B cell (primary cell): Measurements from ENCODE around the gene DGKE. TPM values are rescaled to one million over a fixed set of nuclear protein-coding genes. Genes with fewer than 3 reads are reported as not detected.
A peak's percentile ranks its signal among the peaks of the same experiment; 100 is the strongest.

Experiments
- ATAC-seq: fragments of 200-7000 bp; cut with Tn5 transposase; one replicate; pipeline ENCODE4 v1.10.0; 2021; ENCODE audit warnings: low read depth, mild to moderate bottlenecking, moderate number of reproducible peaks, moderate library complexity
- CTCF ChIA-PET: fragments of 350-600 bp; sonication (Branson Sonifier 250); formaldehyde crosslinking; loops from one replicate; lab custom pipeline; 2021; ENCODE audit warnings: antibody characterized with exemption, inconsistent platforms; lab: Charles Lee
- POLR2A ChIA-PET: fragments of 350-600 bp; sonication (Branson Sonifier 250); formaldehyde crosslinking; loops from one replicate; lab custom pipeline; 2021; ENCODE audit warnings: antibody characterized with exemption; lab: Charles Lee
- DNase-seq: peaks from one replicate; pipeline ENCODE4 v3.0.0; 2013
- H2AFZ ChIP-seq: 2 replicates; pipeline ENCODE4 v1.6.1; 2012; ENCODE audit warnings: mild to moderate bottlenecking, low read depth, low read length; ENCODE audit not compliant: insufficient read depth, poor library complexity, severe bottlenecking
- H3K27ac ChIP-seq, 2 donors: 1 replicate in 1 of 2; 2 replicates in 1 of 2; pipeline ENCODE4 v1.5.1; 2012 to 2013; ENCODE audit warnings: low read length in 2 of 2, mild to moderate bottlenecking in 2 of 2, moderate library complexity in 1 of 2
- H3K27me3 ChIP-seq, 4 experiments: fragments of 200-600 bp in 1 of 4; sonication (generic) in 1 of 4; replicated peaks in 1 of 4; 1 replicate in 2 of 4; 2 replicates in 2 of 4; pipeline versions ENCODE4 v1.6.1 to v1.7.0; 2013 to 2016; ENCODE audit warnings: low read length in 3 of 4, mild to moderate bottlenecking in 2 of 4, mixed read lengths in 1 of 4, moderate library complexity in 1 of 4; ENCODE audit not compliant: insufficient read depth in 4 of 4, control insufficient read depth in 3 of 4; ENCODE audit errors: control extremely low read depth in 1 of 4
- H3K36me3 ChIP-seq, 2 experiments: replicated peaks in 1 of 2; 1 replicate in 1 of 2; 2 replicates in 1 of 2; pipeline versions ENCODE4 v1.6.1 to v1.7.1; 2013; ENCODE audit warnings: low read length in 1 of 2; ENCODE audit not compliant: insufficient read depth in 2 of 2, control insufficient read depth in 1 of 2; ENCODE audit errors: control extremely low read depth in 1 of 2, extremely low read depth in 1 of 2
- H3K4me1 ChIP-seq, 2 donors: fragments of 200-600 bp in 1 of 2; sonication (generic) in 1 of 2; 1 replicate in 1 of 2; 2 replicates in 1 of 2; pipeline versions ENCODE4 v1.5.1 to v1.6.1; 2013 to 2017; ENCODE audit warnings: low read length in 2 of 2; ENCODE audit not compliant: control insufficient read depth in 2 of 2, insufficient read depth in 2 of 2
- H3K4me2 ChIP-seq: replicated peaks from 2 replicates; pipeline ENCODE3; 2012; ENCODE audit warnings: mild to moderate bottlenecking, low read depth, low read length; ENCODE audit not compliant: poor library complexity, severe bottlenecking
- H3K4me3 ChIP-seq, 5 experiments: fragments of 200-600 bp in 1 of 5; sonication (generic) in 1 of 5; 1 replicate in 3 of 5; 2 replicates in 2 of 5; pipeline versions ENCODE4 v1.5.1 to v1.7.0; 2011 to 2016; ENCODE audit warnings: low read length in 4 of 5, mild to moderate bottlenecking in 4 of 5, low read depth in 2 of 5, control low read depth in 1 of 5, moderate library complexity in 1 of 5; ENCODE audit not compliant: insufficient read depth in 1 of 5; ENCODE audit errors: control extremely low read depth in 1 of 5, extremely low read depth in 1 of 5
- H3K79me2 ChIP-seq: fragments of 200-600 bp; sonication (generic); one replicate; pipeline ENCODE4 v1.6.0; 2016; ENCODE audit warnings: low read length; ENCODE audit not compliant: control insufficient read depth, insufficient read depth
- H3K9ac ChIP-seq: fragments of 200-600 bp; sonication (generic); 2 replicates; pipeline ENCODE4 v1.6.1; 2017; ENCODE audit warnings: mild to moderate bottlenecking, low read length, moderate library complexity
- H3K9me3 ChIP-seq, 3 donors: one replicate each; pipeline versions ENCODE4 v1.6.1 to v1.7.1; 2013; ENCODE audit warnings: low read length in 2 of 3; ENCODE audit not compliant: control insufficient read depth in 2 of 3, insufficient read depth in 1 of 3; ENCODE audit errors: control extremely low read depth in 1 of 3
- H4K20me1 ChIP-seq: 2 replicates; pipeline ENCODE4 v1.6.0; 2012; ENCODE audit warnings: mild to moderate bottlenecking, low read length; ENCODE audit not compliant: insufficient read depth, control insufficient read depth, poor library complexity, severe bottlenecking
- H3K27ac Mint-ChIP-seq: one replicate; pipeline ENCODE4 v1.8.0; 2021; ENCODE audit warnings: mixed read lengths
- H3K27me3 Mint-ChIP-seq: one replicate; pipeline ENCODE4 v1.8.0; 2021; ENCODE audit warnings: mixed read lengths
- H3K4me1 Mint-ChIP-seq: one replicate; pipeline ENCODE4 v1.8.0; 2021; ENCODE audit warnings: mixed read lengths
- H3K4me3 Mint-ChIP-seq: one replicate; pipeline ENCODE4 v1.8.0; 2021; ENCODE audit warnings: mixed read lengths
- H3K9me3 Mint-ChIP-seq: one replicate; pipeline ENCODE4 v1.8.0; 2022; ENCODE audit warnings: mixed read lengths; ENCODE audit not compliant: insufficient read depth
- CTCF ChIP-seq: fragments of 200-600 bp; IDR thresholded peaks from one replicate; pipeline ENCODE4 v1.8.0; 2022; ENCODE audit warnings: antibody characterized with exemption, mild to moderate bottlenecking
- EZH2 ChIP-seq: IDR thresholded peaks from 2 replicates; pipeline ENCODE4 v1.6.1; 2012; ENCODE audit warnings: borderline replicate concordance, low read depth, mild to moderate bottlenecking, moderate library complexity, low read length; ENCODE audit not compliant: insufficient read depth, poor library complexity, severe bottlenecking
- WGBS: methylation state at CpG from one replicate; pipeline ENCODE4 v1.1.5; 2013; ENCODE audit warnings: missing lambda C conversion rate; ENCODE audit not compliant: insufficient coverage; 5-methylcytosine and 5-hydroxymethylcytosine counted together
- intact Hi-C: fragments of 100-400 bp; cut with micrococcal nuclease; formaldehyde crosslinking; loops from one replicate; pipeline ENCODE4 v1.10.0; 2022
- polyA plus RNA-seq: library from polyadenylated mRNA; depleted of rRNA; stranded (reverse); fragments of >200 nt; gene quantifications from 2 replicates; pipeline ENCODE4 v1.2.3, GENCODE V29; 2012
- total RNA-seq, 2 donors: library from RNA; stranded (reverse); fragments of 120-200 nt in 1 of 2; gene quantifications; 1 replicate in 1 of 2; 2 replicates in 1 of 2; pipeline versions ENCODE4 v1.2.3 to v1.2.4, GENCODE V29; 2013 to 2022

Gene DGKE
- total and polyA plus RNA-seq, 2 donors (not counting 1 experiment from before 2014, with no cell fraction given) = 8.9 to 28.1 TPM

GRCh38 chr17:56834380-56835263 is 671 bp downstream of the DGKE start:
- under 1% methylated on average over 80 of the region's 81 CpGs for WGBS
- Histone ChIP-seq H3K27ac (peak overlapping the region in 1 of 2 donors; percentile 74), H3K79me2 (peaks cover 27% of the 10 kb centered on the region), H3K4me1 (peaks cover 21 to 24% of the 10 kb centered on the region in 2 donors), H4K20me1 (peaks cover 21% of the 10 kb centered on the region), H3K9me3 (no peaks in the 10 kb centered on the region), H3K4me3 (peak overlapping the region; percentile 26 to 86 (median 76)), H3K27me3 (no peaks in the 10 kb centered on the region), H2AFZ (peak overlapping the region; percentile 95), H3K4me2 (peak overlapping the region; percentile 93), H3K36me3 (peaks cover 0 to 4% of the 10 kb centered on the region in 2 experiments), H3K9ac (peak overlapping the region; percentile 85)
- intact Hi-C loops = loop anchor here (1.0 to 10.0 kb wide), 4 partner anchors 80 to 1250 kb away; partner anchors contain the start of genes DYNLL2, MSI2, SRSF1 and TRIM25
- POLR2A ChIA-PET = interaction anchor here (0.6 to 2.4 kb wide), 4 partner anchors 62 to 143 kb away, joined by 3 to 27 read pairs (median 5); partner anchors contain the start of genes SCPEP1 and TRIM25
- peak overlapping the region; percentile 93 for H3K27ac Mint-ChIP-seq
- ATAC-seq (peak; percentile 13), DNase-seq (peak; percentile 82)
- H3K4me3 Mint-ChIP-seq = peak overlapping the region; percentile 95
- CTCF ChIA-PET = interaction anchor here (0.7 to 6.1 kb wide), 6 partner anchors 16 to 108 kb away, joined by 3 to 37 read pairs (median 5); partner anchors contain the start of gene TRIM25
- H3K4me1 Mint-ChIP-seq = peaks cover 42% of the 10 kb centered on the region
- TF ChIP-seq EZH2 (no peak), CTCF (peak; percentile 28)
- no peaks in the 10 kb centered on the region for H3K27me3 Mint-ChIP-seq
- H3K9me3 Mint-ChIP-seq = no peaks in the 10 kb centered on the region
